Anterior cingulate cortex (tissue), 58 donors: ENCODE results near the gene STOX1.
"Not testable (repeated sequence)": the region's sequence is repeated elsewhere in the genome, so short reads cannot be mapped to it uniquely, and the experiment has no call there.

Experiments used
- DNase-seq, 58 donors: peaks; one replicate each; lab custom pipeline; 2025; lab: John Stamatoyannopoulos, UW

The STOX1 gene

GRCh38 chr10:68877482-68878110 lies 50.3 kb downstream of the STOX1 start:
- DNase-seq = no peak

GRCh38 chr10:68878496-68878895 lies 51.2 kb downstream of the STOX1 start:
- DNase-seq = no peak

- no peak for DNase-seq
Measured at GRCh38 chr10:68879628-68880027, 52.3 kb downstream of the STOX1 start.

- no peak for DNase-seq
Measured at GRCh38 chr10:68880181-68880580, 52.9 kb downstream of the STOX1 start.

GRCh38 chr10:68895041-68895440 lies 67.7 kb downstream of the STOX1 start:
- DNase-seq = no peak

- DNase-seq = peak in 41 of 58 donors; percentile 0 to 84 (median 19)
Measured at GRCh38 chr10:68897336-68897741, 70.0 kb downstream of the STOX1 start.

GRCh38 chr10:68899186-68899745 lies 71.9 kb downstream of the STOX1 start:
- no peak for DNase-seq

- DNase-seq = peak in 30 of 58 donors; percentile 72 to 96 (median 87)
Measured at GRCh38 chr10:68900427-68901104, 73.2 kb downstream of the STOX1 start.

GRCh38 chr10:68901105-68901927 lies 74.0 kb downstream of the STOX1 start, which contains the start of gene DDX50:
DDX50 (plus strand) TSS chr10:68901315; CDS start chr10:68901385, 70 bp downstream.
- peak; percentile 81 to 99 (median 97) for DNase-seq

GRCh38 chr10:68902382-68902781 lies 75.1 kb downstream of the STOX1 start:
- no peak for DNase-seq

GRCh38 chr10:68924593-68924992 lies 97.3 kb downstream of the STOX1 start:
- no peak for DNase-seq

- DNase-seq = no peak
Measured at GRCh38 chr10:68925489-68925888, 98.2 kb downstream of the STOX1 start.

GRCh38 chr10:68929157-68929556 lies 101.8 kb downstream of the STOX1 start:
- not testable (repeated sequence) for DNase-seq

- not testable (repeated sequence) for DNase-seq
Measured at GRCh38 chr10:68929888-68930287, 102.6 kb downstream of the STOX1 start.

- not testable (repeated sequence) for DNase-seq
Measured at GRCh38 chr10:68932860-68933259, 105.5 kb downstream of the STOX1 start.

- no peak for DNase-seq
Measured at GRCh38 chr10:68934994-68935393, 107.7 kb downstream of the STOX1 start.

- peak in 1 of 58 donors; percentile 1 for DNase-seq
Measured at GRCh38 chr10:68938117-68938516, 110.8 kb downstream of the STOX1 start.

- no peak for DNase-seq
Measured at GRCh38 chr10:68938884-68939283, 111.6 kb downstream of the STOX1 start.

GRCh38 chr10:68940917-68941316 lies 113.6 kb downstream of the STOX1 start:
- DNase-seq = not testable (repeated sequence)
